GM19324 (cell line): ENCODE data around the gene UBE2Q2.
"Not testable (repeated sequence)": the region's sequence is repeated elsewhere in the genome, so short reads cannot be mapped to it uniquely, and the experiment has no call there.

Experiments
- ATAC-seq: cut with Tn5 transposase; IDR thresholded peaks from one replicate; pipeline ENCODE4 v1.9.1; 2021; ENCODE audit warnings: mild to moderate bottlenecking, moderate library complexity; ENCODE audit not compliant: unreplicated experiment, low FRiP score

The UBE2Q2 gene

DNA sequence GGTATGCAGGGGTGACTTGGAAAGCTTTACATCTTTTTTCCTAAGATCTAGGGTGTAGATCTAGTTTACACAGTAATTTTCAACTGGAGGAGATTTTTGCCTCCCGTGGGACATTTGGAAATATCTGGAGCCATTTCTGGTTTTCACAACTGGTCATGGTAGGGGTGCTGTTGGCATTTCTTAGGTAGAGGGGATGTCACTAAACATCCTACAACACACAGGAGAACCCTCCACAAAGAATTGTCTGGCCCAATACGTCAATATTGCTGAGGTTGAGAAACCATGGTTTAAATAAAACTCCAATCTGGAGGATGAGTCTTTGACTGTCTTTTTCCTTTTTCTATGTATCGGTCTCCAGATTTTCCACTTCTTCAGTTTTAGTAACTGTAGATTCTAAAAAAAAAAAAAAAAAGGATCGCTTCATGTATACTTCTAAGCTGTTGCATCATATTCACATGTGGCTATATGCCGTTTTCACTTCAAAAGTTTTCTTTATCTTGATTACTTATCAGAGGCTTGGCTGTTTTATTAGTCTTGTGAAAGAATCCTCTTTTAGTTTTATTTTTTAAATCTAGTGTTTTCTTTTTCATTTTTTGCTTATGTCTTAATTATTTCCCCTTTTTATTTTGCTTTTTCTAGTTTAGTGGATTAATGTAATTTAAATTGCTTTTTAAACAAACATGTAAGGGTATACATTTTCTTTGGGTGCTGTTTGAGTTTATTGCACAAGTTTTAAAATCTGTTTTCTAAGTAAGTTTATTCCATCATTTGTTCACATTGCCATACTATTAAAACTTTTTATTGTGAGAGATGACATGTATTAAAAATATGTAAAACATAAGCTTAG lies 21.2 kb downstream of the UBE2Q2 start:
- no peak for ATAC-seq

DNA sequence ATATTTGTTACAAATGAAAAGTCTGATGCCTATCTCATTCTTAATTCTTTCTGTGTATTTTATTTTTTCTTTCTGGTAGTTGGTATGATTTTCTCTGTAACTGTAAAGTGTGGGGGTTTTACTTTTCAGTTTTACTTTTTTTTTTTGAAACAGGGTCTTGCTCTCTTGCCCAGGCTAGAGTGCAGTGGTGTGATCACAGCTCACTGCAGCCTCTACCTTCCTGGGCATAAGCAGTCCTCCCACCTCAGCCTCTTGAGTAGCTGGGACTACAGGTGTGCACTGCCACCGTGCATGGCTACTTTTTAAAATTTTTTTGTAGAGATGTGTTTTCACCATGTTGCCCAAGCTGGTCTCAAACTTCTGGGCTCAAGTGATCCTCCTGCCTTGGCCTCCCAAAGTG lies 22.8 kb downstream of the UBE2Q2 start:
- ATAC-seq = not testable (repeated sequence)

DNA sequence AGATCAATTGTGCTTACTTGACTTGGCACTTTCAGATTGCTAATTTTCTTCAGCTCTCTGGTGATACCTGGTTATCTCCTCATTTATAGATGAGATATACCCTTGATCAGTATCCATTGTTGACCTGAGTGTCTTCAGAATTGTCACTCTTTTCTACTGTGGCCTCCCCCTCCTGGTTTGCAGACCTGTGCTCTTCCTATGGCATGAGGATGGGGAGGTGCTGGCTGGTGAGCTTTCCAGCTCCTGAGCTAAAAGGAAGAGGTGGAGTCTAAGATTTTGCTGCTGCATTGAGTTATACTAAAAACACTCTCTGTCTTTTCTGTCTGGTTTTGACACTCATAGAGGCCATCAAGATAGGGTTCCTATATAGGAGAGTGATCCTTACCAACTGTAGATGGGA lies 23.7 kb downstream of the UBE2Q2 start:
- ATAC-seq = no peak

DNA sequence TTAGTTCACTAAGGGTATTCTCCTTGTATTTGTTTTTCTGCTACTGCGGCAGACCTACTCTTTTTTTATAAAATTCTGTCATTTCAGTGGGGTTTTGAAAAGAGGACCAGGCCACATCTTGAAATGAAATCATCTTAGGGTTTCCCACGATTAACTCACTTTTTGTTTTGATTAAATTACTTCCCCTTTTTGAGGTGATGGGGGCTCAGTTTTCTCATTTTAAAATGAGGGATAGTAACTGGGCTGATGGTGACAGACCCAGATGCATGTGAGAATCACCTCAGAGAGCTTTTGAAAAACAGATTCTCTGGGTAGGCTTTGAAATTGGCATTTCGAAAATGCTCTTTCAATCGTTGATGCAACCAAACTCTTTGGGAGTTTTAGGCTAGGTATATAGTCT lies 24.2 kb downstream of the UBE2Q2 start:
- ATAC-seq = no peak

DNA sequence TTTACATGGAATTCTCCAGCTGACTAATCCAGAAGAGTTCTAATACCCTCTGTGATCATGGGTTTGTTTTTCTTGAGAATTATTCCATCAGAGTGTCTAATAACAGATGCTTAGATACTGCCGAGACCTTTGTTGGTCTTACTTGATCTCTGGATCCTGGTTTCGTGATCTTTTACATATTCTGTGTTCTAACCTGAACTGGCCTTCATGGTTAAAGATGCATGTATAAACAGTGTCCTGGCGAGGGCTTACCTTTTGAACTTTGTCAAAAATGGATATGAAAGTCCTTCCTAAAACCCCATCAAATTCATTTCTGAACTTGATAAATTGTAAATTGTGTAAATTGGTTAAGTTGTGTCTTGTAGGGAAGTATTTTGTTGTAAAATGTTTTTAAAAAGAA lies 24.8 kb downstream of the UBE2Q2 start:
- ATAC-seq = no peak

DNA sequence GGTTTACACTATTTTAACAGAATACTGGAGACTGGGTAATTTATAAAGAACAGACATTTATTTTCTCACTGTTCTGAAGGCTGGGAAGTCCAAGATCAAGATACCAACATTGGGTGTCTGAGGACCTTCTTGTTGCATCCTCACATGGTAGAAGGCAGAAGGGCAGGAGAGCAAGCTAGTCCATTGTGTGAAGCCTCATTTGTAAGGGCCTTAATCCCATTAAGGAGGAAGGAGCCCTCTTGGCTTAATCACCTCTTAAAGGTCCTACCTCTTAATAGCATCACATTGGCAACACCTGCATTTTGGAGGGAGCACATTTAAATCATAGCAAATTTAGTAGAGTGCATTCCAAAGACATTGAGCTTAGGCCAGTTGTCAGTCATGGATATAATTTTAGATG lies 26.2 kb downstream of the UBE2Q2 start:
- no peak for ATAC-seq

DNA sequence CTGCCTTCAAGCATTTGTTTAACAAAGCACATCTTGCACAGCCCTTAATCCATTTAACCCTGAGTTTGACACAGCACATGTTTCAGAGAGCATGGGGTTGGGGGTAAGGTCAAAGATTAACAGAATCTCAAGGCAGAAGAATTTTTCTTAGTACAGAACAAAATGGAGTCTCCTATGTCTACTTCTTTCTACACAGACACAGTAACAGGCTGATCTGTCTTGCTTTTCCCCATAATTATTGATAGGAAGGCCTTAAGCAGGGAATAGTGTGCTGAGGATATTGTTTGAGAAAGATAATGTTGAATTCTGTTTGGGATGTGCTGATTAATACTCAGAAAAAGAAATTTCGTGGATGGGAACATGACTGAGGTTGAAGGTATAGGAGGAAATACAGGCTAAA lies 28.3 kb downstream of the UBE2Q2 start:
- ATAC-seq = not testable (repeated sequence)

DNA sequence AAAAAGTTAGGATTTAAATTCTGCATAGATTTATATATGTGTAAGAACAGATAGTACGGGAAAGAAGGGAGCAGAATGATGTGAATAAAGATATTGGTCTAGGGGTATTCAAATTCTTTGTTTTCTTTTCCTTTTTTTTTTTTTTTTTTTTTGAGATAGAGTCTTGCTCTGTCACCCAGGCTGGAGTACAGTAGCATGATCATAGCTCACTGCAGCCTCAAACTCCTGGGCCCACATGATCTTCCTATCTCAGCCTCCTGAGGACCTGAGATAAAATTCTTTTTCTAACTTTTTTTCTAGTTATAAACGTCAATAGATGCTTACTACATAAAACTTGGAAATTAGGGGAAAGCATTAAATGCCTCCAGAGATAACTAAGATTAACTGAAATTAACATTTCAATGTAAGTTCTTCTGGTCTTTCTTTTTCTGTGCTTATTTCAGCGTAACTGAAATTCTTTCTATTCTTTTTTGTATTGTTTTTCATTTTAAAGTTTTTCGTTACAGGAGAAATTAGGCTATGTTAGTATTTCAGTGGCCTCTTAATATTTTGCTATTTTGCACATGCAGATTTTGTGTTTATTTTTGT lies 29.2 kb downstream of the UBE2Q2 start:
- no peak for ATAC-seq

DNA sequence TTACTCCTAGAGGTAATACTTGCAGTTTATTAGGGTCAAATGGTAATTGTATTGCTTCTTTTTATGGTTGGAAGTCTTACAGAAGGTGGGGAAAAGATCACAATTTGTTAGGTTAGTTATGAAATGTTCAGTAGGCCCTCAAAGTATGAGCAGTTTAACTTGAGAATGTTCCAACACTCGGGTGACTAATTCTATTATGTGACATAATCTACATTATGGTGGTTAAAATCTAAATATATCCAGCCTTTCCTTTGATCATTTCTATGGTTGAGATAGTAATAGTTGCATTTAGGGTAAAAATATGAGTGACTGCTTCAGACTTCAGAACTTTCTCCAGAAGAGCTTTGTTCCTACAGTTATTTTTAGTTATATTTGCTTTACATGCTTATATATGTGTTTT lies 40.8 kb downstream of the UBE2Q2 start:
- no peak for ATAC-seq

DNA sequence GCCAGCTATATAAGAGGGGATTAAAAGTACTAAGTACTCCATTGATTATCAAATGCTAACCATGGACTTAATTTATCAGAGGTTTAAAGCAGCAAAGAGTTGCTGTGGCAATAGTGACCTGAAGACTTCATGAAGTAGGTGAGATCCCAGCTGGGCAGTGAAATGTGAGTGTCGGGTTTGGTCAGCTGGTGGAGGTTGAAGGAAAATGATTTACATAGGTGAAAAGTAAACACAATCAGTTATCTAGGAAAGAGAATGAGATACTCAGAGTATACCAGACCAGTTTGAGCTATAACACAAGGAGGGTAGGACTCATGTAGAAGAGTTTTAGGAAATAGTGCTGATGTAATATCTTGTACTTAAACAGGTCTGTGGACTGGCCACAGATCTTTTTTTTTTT lies 43.9 kb downstream of the UBE2Q2 start:
- no peak for ATAC-seq

DNA sequence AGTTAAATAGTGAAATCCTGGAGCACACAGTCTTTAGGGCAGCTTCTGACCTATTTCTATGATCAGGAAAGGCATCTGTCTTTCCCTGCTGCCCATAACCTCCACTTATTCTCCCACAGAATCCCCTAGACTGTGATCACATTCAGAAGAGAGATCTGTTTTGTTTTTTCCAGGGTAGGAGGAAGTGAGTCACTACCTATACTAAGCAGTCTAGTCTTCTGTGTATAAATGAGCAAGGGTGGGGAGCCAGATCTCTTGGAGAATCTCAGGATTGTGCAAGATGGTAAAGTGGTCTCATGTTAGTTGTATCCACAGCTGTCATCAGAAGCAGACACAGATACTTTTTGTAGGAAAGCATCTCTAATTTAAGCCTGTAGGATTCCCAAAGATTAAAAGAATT lies 48.6 kb downstream of the UBE2Q2 start:
- no peak for ATAC-seq

DNA sequence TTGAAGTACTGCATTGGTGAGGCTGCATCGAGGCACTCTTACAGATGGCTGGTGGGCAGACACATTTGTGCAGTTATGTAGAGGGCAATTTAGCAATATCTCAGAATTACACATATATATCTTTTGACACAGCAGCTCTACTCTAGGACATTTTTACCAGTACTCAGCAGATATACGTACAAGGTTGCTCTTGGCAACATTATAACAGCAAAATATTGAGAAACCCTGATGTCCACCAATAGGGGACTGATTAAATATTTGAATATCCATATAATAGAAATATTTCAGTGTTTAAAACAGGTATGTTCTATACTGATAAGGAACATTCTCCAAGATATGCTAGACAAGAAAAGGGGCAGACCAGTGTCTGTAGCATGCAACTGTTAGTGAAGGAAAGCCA lies 52.5 kb downstream of the UBE2Q2 start:
- ATAC-seq = no peak

DNA sequence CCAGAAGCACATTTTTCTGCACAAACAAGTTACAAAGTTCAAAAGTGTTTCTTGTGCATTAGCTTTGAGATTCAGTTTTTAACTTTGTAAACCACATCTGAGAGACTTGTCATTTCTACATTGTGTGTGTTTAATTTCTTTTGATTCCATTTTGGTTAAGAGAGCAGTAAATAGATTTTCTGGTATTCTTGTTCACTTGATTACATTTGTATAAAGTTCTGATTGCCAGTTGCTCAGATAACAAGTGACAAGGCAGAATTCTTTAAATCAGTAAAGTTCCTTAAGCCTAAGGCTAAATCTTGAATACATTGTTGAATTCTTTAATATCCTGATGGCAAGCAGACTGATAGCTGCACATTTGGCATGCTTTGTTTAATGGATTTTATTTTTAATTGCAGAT lies 57.3 kb downstream of the UBE2Q2 start:
- ATAC-seq = no peak

DNA sequence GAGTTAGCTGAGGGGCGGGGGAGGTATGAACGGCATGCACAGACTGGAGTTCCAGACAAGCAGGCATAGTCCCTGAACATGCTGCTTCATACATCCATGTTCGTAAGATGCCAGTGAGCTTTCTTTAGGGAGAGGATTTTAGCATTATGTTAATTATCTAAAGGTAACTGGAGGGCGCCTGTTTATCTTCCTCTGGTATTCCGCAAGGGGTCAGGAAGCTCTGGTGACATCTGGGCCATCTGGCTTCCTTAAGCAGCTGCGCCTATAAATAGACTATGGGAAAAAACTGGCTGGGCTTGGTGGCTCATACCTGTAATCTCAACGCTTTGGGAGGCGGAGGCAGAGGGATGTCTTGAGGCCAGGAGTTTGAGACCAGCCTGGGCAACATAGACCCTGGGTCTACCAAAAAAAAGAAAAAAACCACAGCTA lies 58.9 kb downstream of the UBE2Q2 start:
- no peak for ATAC-seq

DNA sequence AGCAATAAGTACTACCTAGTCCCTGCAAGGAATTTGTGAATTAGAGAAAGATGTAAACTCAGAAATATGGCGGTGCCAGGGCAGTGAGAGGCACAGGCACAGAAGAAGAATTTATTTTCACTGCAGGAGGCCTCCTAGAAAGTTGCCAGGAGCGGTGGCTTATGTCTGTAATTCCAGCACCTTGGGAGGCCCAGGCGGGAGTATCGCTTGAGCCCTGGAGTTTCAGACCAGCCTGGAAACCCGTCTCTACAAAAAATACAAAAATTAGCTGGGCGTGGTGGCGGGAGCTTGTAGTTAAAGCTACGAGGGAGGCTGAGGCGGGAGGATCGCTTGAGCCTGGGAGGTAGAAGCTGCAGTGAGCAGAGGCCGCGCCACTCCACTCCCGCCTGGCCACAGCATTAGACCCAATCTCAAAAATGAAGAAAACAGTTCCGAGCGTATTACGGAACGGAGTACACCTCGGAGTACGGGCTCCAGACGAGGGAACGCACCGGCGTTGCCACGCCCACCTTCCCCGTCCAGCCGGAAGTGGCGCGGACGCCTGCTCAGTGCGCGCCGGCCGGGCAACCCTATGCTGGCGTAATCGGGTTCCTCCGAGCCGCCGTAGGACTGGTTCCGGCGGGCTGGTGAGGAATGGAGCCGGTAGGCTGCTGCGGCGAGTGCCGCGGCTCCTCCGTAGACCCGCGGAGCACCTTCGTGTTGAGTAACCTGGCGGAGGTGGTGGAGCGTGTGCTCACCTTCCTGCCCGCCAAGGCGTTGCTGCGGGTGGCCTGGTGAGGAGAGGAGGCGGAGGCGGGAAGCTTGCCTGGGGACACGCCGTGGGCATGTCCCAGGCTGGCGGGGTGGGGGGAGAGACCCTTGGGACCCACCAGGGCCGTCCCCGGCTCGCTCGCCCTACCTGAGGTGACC lies 60.3 kb downstream of the UBE2Q2 start, which contains the start of gene FBXO22:
TSS of gene FBXO22 (plus strand) at position 548 of the 909 bp plus-strand sequence. CDS start at position 634, 86 bp downstream.
- peak; percentile 85 for ATAC-seq

DNA sequence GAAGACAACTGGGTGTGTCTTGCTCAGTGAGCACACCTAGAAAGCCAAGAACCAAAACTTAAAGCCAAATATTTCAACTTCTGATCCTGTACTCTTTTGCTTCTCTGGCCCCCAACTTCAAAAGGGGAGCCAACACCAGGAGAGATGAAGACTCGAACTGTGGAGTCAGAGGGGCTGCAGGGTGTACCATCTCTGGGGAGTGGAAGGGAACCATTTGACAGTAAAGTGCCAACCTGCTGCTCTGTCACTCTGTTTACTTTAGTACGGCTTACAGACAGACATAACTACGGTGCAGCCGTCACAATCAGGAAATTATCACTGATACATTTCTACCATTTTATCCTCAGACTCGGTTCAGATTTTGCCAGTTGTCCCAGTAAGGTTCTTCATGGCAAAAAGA lies 62.0 kb downstream of the UBE2Q2 start:
- ATAC-seq = no peak

DNA sequence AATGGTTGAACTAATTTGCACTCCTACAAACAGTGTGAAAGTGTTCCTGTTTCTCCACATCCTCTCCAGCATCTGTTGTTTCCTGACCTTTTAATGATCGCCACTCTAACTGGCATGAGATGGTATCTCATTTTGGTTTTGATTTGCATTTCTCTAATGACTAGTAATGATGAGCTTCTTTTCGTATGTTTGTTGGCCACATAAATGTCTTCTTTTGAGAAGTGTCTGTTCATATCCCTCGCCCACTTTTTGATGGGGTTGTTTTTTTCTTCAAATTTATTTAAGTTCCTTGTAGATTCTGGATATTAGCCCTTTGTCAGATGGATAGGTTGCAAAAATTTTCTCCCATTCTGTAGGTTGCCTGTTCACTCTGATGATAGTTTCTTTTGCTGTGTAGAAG lies 67.1 kb downstream of the UBE2Q2 start:
- not testable (repeated sequence) for ATAC-seq

DNA sequence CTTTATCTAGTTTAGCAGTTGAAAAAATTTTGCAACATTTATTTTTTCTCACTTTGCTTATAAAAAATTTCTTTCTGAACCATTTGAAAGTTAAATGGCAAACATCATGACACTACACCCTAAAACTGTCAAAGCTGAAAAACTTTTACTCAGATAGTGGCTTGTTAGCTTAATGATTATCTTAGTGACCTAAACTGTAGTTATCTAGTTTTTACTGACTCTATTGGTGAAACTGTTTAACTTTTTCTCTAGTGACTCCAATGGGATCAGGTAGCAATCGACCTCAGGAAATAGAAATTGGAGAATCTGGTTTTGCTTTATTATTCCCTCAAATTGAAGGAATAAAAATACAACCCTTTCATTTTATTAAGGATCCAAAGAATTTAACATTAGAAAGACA lies 73.7 kb downstream of the UBE2Q2 start:
- ATAC-seq = no peak

DNA sequence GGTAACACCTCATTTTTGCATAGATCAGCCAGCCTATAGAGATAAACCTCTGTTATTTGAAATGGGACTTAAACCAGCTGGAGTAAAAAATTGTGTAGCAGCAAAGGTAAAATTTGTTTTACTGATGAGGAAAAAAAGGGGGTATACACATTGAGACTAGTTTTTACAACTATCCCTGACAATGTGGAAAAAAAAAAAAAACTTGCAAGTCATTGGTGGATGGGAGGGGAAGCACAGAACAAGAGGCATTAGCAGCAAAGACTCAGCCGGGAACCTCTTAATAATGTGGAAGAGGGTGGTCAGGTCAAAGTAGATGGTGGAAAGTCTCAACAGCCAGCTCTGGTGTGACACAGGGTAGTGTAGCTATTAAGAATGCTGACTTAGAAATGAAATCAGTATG lies 74.9 kb downstream of the UBE2Q2 start:
- no peak for ATAC-seq

DNA sequence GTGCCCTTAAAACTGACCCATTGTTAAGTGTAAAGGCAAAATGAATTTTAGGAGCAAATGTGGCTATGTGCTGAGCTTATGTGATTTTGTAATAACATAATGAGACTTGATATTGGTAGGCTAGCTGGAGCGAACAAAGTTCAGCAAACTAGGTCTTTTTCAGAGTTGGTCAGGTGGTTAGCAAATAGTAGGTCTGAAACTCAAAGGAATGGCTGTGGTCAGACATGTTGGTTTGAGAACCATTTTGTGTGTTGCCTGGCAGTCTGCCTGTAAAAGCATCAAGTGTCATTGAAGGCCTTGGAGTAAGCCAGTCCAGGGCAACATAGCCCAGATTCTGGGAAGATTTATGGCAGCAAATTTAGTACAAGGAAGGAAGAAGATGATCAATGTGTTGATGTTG lies 76.8 kb downstream of the UBE2Q2 start:
- no peak for ATAC-seq
